Measurements from ENCODE around the gene SAMD4A. TPM values are rescaled to one million over a fixed set of nuclear protein-coding genes. Genes with fewer than 3 reads are reported as not detected.

Gene SAMD4A
- total RNA-seq, 1 experiment from 2014 or later, result 17.8 TPM

DNA sequence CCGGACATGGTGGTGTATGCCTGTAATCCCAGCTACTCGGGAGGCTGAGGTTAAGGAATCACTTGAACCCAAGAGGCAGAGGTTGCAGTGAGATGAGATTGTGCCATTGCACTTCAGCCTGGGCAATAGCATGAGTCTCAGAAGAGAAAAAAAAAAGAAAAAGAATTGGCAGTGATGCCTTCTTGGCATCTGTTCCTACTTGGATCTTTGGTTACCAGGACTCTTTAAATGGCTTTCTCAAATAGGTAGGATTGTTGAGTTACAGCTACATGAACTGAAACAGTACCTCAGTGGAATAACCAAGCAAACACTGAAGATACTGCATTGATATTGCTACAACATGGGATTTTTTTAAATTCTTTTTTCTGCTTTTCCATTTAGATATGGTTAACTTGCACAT, 136.8 kb downstream of the SAMD4A start:
- no peak for DNase-seq (ENCODE audit: low read depth)

- DNase-seq (ENCODE audit: low read depth), result no peak
These were observed 137.8 kb downstream of the SAMD4A start for GRCh38 chr14:54704768-54705167.

- DNase-seq (ENCODE audit: low read depth), result no peak
These were observed 139.8 kb downstream of the SAMD4A start for GRCh38 chr14:54706769-54707168.

DNA sequence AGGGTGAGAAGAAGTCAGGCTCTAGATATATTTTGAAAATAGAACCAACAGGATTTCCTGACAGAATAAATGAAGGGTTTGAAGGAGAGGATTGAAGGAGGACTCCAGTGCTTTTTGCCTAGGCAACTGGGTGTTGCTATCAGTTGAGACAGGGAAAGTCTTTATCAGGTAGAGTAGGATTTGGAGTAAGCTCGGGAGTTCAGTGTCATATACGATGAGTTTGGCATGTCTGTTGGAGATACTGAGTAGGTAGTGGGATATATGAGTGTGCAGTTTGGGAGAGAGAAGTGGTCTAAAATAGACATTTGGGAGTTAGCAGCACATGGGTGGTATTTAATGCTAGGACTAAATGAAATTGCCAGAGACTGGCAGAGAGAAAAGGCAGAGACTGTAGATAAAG, 141.2 kb downstream of the SAMD4A start:
- no peak for DNase-seq (ENCODE audit: low read depth)

DNA sequence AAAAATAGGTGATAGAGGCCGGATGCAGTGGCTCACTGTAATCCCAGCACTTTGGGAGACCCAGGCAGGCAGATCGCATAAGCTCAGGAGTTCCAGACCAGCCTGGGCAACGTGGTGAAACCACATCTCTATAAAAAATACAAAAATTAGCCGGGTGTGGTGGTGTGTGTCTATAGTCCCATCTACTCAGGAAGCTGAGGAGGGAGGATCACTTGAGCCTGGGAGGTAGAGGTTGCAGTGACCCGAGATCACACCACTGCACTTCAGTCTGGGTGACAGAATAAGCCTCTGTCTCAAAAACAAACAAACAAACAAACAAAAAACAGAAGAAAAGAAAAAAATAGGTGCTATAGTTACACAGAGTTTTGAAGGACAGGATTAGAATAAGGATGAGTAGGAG, 142.1 kb downstream of the SAMD4A start:
- no peak for DNase-seq (ENCODE audit: low read depth)

GRCh38 chr14:54709444-54709843, 142.5 kb downstream of the SAMD4A start:
- DNase-seq (ENCODE audit: low read depth), result no peak

GRCh38 chr14:54709867-54710266, 142.9 kb downstream of the SAMD4A start:
- no peak for DNase-seq (ENCODE audit: low read depth)

DNA sequence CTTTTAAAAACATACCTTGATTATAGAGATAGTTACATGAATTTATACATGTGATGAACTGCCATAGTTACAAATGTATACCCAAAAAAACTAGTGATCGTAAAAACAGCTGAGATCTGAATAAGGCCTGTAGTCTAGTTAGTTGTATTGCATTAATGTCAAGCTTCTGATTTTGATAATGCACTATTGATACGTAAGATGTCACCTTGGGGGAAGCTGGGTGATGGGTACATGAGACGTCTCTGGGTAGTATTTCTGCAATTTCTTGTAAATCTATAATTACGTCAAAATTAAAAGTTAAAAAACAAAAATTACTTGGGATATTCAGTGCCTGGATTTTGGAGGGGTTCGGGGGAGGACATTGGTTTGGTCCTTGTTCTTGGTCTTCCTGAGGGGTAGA, 144.4 kb downstream of the SAMD4A start:
- no peak for DNase-seq (ENCODE audit: low read depth)

GRCh38 chr14:54711812-54712464, 145.0 kb downstream of the SAMD4A start:
- DNase-seq (ENCODE audit: low read depth), result no peak

- DNase-seq (ENCODE audit: low read depth), result no peak
These were observed 145.7 kb downstream of the SAMD4A start for GRCh38 chr14:54712465-54713200.

DNA sequence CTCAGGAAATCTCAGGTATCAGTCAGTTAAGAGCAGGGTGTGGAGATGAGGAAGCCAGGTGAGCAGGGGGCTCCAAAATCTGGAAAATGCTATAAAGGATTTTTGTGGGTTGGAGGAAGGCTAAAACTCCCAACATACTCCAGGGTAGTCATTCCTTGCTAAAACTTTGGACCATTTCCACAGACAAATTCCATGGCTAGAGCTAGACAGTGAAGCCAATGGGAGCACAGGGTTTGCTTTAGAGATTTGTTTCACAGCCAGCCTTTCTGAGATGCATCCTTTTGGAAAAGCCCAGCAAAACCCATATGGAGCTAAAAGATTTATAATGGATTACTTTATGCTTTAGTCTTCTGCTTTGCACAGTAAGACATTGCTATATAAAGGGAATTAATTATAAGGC, 146.5 kb downstream of the SAMD4A start:
- DNase-seq (ENCODE audit: low read depth), result no peak

GRCh38 chr14:54715239-54715638, 148.3 kb downstream of the SAMD4A start:
- peak; percentile 28 for DNase-seq (ENCODE audit: low read depth)

DNA sequence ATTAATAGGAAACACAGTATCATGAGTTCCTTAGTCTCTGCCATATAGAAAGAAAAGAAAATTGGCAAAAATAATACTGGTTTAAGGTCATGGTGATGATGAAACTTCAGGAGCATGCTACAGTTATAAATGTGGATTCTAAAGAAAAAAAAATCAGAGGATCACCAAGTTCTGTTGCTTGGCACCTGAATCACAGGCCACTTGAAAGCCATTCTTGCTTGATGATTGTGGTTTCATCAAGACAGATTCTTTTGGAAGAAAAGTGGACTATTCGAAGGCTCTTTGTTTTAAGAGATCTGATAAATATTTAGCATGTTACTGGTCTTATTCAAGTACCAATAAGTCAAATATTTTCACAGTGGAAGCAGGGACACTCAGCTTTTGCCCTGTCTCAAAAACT, 148.9 kb downstream of the SAMD4A start:
- DNase-seq (ENCODE audit: low read depth), result no peak

- no peak for DNase-seq (ENCODE audit: low read depth)
These were observed 149.9 kb downstream of the SAMD4A start for GRCh38 chr14:54716862-54717261.

GRCh38 chr14:54718046-54718445, 151.1 kb downstream of the SAMD4A start:
- DNase-seq (ENCODE audit: low read depth), result no peak

DNA sequence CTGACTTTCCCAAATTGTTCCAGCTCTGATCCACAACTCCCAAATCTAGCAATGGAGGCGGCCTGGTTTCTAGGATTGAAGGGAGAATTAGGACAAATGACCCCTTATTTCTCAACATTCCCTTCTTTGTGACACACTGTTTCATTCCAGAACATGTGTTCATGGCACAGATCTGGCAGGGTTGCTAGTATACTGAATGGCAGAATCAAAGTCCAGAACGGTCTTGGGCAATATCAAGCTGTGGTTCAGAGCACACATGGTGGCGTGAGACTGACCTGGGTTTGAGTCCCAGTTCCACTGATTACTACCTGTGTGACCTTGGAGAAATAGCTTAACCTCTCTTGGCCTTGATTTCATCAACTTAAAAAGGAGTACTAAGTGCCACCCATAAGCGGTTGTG, 152.5 kb downstream of the SAMD4A start:
- DNase-seq (ENCODE audit: low read depth), result no peak

- peak; percentile 44 for DNase-seq (ENCODE audit: low read depth)
These were observed 156.0 kb downstream of the SAMD4A start for GRCh38 chr14:54722791-54723432.

DNA sequence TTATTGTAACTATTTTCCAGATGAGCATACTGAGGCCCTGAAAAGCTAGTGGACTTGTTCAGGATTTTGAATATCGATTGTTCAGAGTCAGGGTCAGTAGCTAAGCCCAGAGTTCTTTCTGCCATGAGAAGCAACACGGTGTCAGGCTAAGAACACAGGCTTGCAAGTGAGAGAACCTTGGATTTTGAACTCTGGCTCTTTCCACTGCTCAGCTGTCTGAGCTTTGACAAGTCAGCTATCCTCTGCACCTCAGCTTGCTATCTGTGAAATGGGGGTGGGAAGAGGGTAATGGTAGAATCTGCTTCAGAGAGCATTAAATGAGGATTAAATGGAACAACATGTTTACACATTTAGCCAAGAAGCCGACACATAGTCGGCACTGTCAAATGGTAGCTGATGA, 157.2 kb downstream of the SAMD4A start:
- no peak for DNase-seq (ENCODE audit: low read depth)

DNA sequence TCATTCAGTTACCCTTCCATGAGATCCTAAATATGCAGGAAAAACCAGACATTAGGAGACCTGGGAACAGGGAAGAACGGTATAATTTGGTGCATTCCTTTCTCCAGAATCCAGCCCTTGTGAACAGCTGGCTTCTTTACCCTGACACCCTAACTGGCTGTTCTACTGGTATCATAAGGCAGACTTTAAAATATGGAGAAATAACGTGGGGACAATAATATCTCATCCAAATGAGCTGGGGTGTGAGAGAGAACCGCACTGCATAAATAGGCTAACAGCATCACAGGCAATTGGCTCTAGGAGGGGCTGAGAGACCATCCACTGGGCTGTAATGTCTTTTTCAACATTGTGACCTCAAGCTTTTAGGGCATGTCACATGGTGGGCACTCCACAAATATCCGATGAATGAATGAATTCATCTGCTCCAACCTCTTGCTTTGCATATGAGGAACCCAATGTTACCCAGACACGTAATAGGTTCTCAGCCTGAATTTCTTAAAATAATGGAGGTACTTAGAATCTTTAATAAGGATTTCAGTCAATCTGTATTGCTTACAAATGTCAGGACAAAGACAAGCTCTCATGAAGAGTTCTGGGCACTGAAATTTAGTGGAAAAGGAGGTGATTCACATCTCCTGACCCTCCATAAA, 157.9 kb downstream of the SAMD4A start:
- DNase-seq (ENCODE audit: low read depth), result no peak

DNA sequence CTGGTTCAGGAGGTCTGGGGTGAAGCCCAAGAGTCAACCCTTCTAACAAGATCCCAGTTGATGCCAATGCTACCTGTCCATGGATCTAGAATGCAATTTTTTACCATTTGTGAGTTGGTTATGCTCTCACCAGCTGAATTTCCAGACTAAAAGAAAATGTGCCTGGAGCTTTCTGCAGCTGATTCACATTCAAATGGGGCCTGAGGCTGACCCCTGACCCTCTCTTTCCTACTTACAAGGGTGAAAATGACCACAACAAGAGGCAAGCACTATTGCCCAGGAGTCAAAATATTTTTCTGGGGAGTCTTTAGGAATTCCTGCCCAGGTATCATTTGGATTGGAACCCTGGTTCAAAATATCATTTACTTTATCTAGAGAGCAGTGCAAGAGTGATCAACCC, 159.1 kb downstream of the SAMD4A start:
- DNase-seq (ENCODE audit: low read depth), result no peak

DNA sequence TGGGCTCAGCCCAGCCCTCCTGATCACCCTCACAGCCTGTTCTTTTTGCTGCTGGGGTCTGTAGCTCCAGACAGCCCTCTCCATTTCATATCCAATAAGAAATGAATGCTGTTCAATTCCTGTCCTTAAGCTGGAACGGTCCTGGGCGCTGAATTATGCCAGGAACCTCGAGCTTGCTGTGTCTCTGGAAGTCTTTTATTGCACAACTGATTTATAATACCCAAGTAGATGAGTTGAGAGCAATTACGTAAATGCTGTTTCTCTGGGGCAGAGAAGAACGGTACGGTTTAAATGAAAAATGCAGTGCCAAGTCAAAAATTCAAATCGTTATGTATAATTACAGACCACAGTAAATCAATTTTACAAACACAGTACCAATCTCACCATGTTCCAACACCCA, 161.0 kb downstream of the SAMD4A start:
- no peak for DNase-seq (ENCODE audit: low read depth)

- DNase-seq (ENCODE audit: low read depth), result no peak
These were observed 162.0 kb downstream of the SAMD4A start for GRCh38 chr14:54728700-54729527.

Data from Daoy (cell line).